ENCODE data around the gene RAG1. TPM values are rescaled to one million over a fixed set of nuclear protein-coding genes. Genes with fewer than 3 reads are reported as not detected.
"Not testable (repeated sequence)": the region's sequence is repeated elsewhere in the genome, so short reads cannot be mapped to it uniquely, and the experiment has no call there.

RAG1 gene
- 0.30 TPM for polyA plus RNA-seq (2013, experiment 1 of 2)
- 0.44 TPM for polyA plus RNA-seq (2013, experiment 2 of 2)

DNA sequence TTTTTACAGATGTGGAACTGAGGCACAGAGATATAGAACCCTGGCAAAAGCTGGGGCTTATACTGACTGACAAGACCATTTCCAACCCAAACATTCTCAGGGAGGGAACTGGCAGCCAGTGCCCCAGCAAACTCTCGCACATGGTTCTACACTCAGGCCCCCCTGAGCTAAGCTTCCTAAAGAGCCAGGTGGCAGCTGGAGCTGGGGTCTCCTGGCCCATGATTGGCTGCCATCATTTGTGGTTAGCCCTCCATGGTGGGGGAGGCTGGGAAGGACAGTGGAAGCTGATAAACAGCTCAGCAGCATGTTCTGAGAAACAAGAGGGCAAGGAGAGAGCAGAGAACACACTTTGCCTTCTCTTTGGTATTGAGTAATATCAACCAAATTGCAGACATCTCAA, at the start of gene RAG1:
Gene RAG1, plus strand, starts transcription at position 314 of the 400 bp plus-strand sequence. CDS start 5,298 bp downstream, outside the sequence.
- H3K4me1 ChIP-seq (ENCODE audit: insufficient read depth, low read length): peaks cover 4% of the 10 kb centered on the region; the same call in 1 of the 2 replicates
- no peak within 1 kb of the TSS for H3K27ac ChIP-seq (ENCODE audit: low read depth, low read length)
- H3K4me3 ChIP-seq (ENCODE audit: low read length): no peak within 1 kb of the TSS
- H3K9me3 ChIP-seq (ENCODE audit: insufficient read depth, low read depth, low read length): no peaks in the 10 kb centered on the region
- peaks cover 8% of the 10 kb centered on the region for H3K27me3 ChIP-seq (ENCODE audit: insufficient read depth, low read length)
- H3K36me3 ChIP-seq (ENCODE audit: insufficient read depth, low read length): no peaks in the 10 kb centered on the region
- 92% methylated on average over 1 of the region's 1 CpG for WGBS
- H3K9ac ChIP-seq (ENCODE audit: low read depth, low read length): no peak within 1 kb of the TSS

DNA sequence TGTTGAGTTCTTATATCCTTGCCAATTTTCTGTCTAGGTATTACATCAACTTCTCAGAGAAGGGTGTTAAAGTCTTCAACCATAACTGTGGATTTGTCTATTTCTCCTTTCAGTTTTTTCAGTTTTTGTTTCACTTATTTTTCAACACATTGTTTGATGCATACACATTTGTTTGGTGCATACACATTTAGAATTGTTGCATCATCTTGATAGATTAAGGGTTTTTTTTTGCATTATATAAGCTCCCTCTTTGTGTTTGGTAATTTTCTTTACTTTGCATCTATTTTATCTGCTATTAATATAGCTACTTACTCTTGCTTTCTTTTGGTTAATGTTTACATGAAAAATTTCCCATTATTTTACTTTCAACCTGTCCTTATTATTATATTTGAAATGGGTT, 37.0 kb upstream of the RAG1 start:
- Histone ChIP-seq H3K9me3 (ENCODE audit: insufficient read depth, low read depth, low read length) (no peaks in the 10 kb centered on the region), H3K36me3 (ENCODE audit: insufficient read depth, low read length) (no peaks in the 10 kb centered on the region)

DNA sequence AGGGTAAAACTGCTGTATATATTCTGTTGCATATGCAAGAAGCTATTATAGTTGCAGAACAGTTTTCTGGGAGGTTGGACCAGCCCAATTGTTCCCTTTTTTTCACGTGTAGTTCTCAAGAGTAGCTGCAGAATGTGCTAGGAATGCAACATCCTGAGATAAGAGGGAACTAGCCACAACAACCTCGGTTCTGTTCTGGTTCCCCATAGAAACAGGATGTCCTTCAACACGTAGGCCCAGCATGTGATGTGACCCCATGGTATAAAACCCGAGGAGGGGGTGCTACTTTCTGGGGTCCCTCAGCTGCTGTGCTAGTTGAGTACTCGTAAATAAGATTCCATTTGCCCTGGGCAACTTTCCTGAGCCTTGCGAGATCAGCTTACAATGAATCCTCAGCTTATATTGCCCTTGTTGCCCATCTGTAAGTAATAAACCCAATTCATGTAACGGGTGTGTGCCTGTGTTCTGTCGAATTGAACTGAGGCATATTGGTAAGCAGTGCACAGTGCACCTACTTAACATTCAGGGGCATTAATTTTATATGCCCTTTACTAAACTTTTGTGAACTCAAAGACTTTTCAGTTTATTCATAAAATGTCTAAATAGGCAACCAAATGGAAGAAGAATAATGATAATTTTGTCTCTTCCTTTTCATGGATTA, 34.7 kb upstream of the RAG1 start:
- H3K27me3 ChIP-seq (ENCODE audit: insufficient read depth, low read length): no peaks in the 10 kb centered on the region
- no peaks in the 10 kb centered on the region for H3K9me3 ChIP-seq (ENCODE audit: insufficient read depth, low read depth, low read length)
- H3K9ac ChIP-seq (ENCODE audit: low read depth, low read length): no peak overlapping the region
- H3K27ac ChIP-seq (ENCODE audit: low read depth, low read length): no peak overlapping the region
- no peak overlapping the region for H3K4me3 ChIP-seq (ENCODE audit: low read length)
- H3K36me3 ChIP-seq (ENCODE audit: insufficient read depth, low read length): no peaks in the 10 kb centered on the region
- H3K4me1 ChIP-seq (ENCODE audit: insufficient read depth, low read length): no peaks in the 10 kb centered on the region
- WGBS: 81% methylated on average over 8 of the region's 8 CpGs

More for the DNA sequence above, 37.0 kb upstream of the RAG1 start:
- Histone ChIP-seq H3K27me3 (ENCODE audit: insufficient read depth, low read length) (no peaks in the 10 kb centered on the region), H3K4me3 (ENCODE audit: low read length) (no peak overlapping the region), H3K27ac (ENCODE audit: low read depth, low read length) (no peak overlapping the region), H3K9ac (ENCODE audit: low read depth, low read length) (no peak overlapping the region), H3K4me1 (ENCODE audit: insufficient read depth, low read length) (no peaks in the 10 kb centered on the region)

DNA sequence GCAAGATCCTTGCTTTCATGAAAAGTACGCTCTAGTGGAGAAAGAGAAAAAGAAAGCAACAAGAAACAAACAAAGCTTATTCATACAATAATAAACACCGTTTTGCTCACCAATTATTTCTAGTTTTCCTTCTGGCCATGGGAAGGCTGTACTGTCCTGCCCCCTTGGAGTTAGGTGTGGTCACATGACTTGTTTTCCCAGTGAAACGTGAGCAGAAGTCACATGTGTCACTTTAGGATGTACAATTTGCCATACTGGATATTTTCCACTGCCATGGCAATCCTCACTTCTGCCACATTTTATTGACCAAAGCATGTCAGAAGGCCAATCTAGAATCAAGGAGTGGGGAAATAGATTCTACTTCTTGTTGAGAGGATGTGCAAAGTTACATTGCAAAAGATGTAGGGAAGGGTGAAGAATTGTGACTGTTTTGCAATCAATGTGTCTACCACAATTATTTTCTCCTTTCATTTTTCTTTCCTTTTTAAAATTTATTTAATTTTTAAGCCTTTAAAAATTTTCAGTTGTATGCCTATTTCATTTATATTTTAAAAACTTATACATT, 33.4 kb upstream of the RAG1 start:
- Histone ChIP-seq H3K9me3 (ENCODE audit: insufficient read depth, low read depth, low read length) (no peaks in the 10 kb centered on the region), H3K27ac (ENCODE audit: low read depth, low read length) (no peak overlapping the region), H3K27me3 (ENCODE audit: insufficient read depth, low read length) (no peaks in the 10 kb centered on the region), H3K9ac (ENCODE audit: low read depth, low read length) (no peak overlapping the region), H3K4me3 (ENCODE audit: low read length) (no peak overlapping the region), H3K36me3 (ENCODE audit: insufficient read depth, low read length) (no peaks in the 10 kb centered on the region), H3K4me1 (ENCODE audit: insufficient read depth, low read length) (no peaks in the 10 kb centered on the region)
- 77% methylated on average over 2 of the region's 3 CpGs for WGBS

DNA sequence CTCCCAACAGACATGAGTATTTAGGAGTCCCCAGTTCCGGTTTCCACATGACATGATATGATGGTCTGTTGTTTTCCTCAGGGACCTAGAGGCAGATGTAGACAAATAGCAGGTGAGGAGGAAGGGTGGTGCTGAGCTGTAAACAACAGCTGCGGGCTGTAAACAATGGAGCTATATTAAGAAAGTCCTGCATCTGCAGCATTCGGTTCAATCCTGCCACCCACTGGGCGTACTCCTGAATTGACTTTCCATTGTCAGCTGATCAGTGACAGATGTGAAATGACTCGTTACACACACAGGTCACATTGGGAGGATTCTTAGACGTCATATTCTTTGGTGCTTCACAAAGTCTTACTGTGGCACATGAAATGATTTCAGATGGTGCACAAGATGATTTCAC, 26.8 kb upstream of the RAG1 start:
- H3K4me1 ChIP-seq (ENCODE audit: insufficient read depth, low read length): no peaks in the 10 kb centered on the region; the same call in 1 of the 2 replicates
- no peak overlapping the region for H3K4me3 ChIP-seq (ENCODE audit: low read length)
- no peaks in the 10 kb centered on the region for H3K36me3 ChIP-seq (ENCODE audit: insufficient read depth, low read length)
- H3K27me3 ChIP-seq (ENCODE audit: insufficient read depth, low read length): 0 out of 2 replicates have a peak, but pooled peaks cover 3% of the 10 kb centered on the region
- 45% methylated on average over 6 of the region's 6 CpGs for WGBS
- H3K9ac ChIP-seq (ENCODE audit: low read depth, low read length): no peak overlapping the region
- H3K9me3 ChIP-seq (ENCODE audit: insufficient read depth, low read depth, low read length): no peaks in the 10 kb centered on the region
- H3K27ac ChIP-seq (ENCODE audit: low read depth, low read length): no peak overlapping the region

DNA sequence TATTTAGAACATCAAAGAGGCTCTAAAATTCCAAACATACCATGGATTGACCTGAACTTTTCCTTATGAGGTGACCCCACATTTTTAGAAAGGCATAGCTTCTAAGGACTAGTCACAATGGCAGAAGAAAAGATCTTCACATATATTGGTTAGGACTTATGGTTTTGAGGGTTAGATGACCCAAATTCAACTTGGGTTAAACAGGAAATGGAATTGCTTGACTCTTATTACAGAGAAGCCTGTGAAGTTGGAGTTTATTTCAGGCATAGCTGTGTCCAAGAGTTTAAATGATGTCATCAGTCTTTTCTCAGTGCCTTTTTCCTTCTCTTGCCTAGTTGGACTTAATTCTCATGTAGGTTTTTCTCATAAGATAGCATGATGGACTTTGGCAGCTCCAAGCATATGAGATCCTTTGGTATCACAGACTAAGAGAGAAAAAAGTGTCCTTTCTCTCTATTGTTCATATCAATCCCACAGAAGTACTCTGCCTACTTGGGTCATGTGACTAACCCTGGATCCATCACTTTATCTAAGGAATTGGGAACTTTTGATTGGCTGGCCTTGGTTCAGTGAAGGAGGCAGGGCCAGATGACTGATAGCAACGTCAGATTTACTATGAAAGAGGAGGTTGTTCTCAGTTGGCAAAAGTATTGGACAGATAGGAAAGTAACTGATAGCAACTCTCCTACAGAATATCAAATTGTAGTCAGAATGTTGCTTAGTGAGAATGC, 17.3 kb upstream of the RAG1 start:
- no peaks in the 10 kb centered on the region for H3K9me3 ChIP-seq (ENCODE audit: insufficient read depth, low read depth, low read length)
- WGBS: 100% methylated on average over 1 of the region's 1 CpG

DNA sequence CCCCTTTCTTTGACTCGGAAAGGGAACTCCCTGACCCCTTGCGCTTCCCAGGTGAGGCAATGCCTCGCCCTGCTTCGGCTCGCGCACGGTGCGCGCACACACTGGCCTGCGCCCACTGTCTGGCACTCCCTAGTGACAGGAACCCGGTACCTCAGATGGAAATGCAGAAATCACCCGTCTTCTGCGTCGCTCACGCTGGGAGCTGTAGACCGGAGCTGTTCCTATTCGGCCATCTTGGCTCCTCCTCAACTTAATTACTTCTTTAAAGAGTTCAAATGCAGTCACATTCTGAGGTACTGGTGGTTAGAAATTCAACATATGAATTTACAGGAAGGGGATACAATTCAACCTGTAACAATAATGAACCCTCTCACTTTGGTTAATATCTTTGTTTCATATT, 10.4 kb upstream of the RAG1 start:
- H3K9me3 ChIP-seq (ENCODE audit: insufficient read depth, low read depth, low read length); H3K27ac ChIP-seq (ENCODE audit: low read depth, low read length); H3K4me1 ChIP-seq (ENCODE audit: insufficient read depth, low read length); H3K27me3 ChIP-seq (ENCODE audit: insufficient read depth, low read length); H3K4me3 ChIP-seq (ENCODE audit: low read length); H3K9ac ChIP-seq (ENCODE audit: low read depth, low read length); H3K36me3 ChIP-seq (ENCODE audit: insufficient read depth, low read length): not testable (repeated sequence)
- 89% methylated on average over 16 of the region's 17 CpGs for WGBS

More for the DNA sequence above, 17.3 kb upstream of the RAG1 start:
- Histone ChIP-seq H3K27ac (ENCODE audit: low read depth, low read length) (no peak overlapping the region), H3K9ac (ENCODE audit: low read depth, low read length) (no peak overlapping the region), H3K4me1 (ENCODE audit: insufficient read depth, low read length) (no peaks in the 10 kb centered on the region), H3K4me3 (ENCODE audit: low read length) (no peak overlapping the region), H3K27me3 (ENCODE audit: insufficient read depth, low read length) (no peaks in the 10 kb centered on the region), H3K36me3 (ENCODE audit: insufficient read depth, low read length) (no peaks in the 10 kb centered on the region)

DNA sequence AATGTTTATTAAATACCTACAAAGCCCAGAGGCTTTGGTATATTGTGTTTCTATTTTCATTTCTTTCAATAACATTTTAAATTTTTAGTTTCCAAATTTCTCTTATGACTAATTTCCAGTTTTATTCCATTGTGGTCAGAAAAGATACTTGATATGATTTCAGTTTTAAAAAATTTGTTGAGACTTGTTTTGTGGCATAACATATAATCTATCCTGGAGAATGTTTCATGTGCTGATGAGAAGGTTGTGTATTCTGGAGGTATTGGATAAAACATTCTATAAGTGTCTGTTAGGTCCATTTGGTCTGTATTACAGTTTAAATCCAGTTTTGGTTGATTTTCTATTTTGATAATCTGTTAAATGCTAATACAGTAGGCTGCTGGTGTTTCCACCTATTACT, 9.8 kb upstream of the RAG1 start:
- no peaks in the 10 kb centered on the region for H3K36me3 ChIP-seq (ENCODE audit: insufficient read depth, low read length)
- H3K4me1 ChIP-seq (ENCODE audit: insufficient read depth, low read length): no peaks in the 10 kb centered on the region
- no peak overlapping the region for H3K27ac ChIP-seq (ENCODE audit: low read depth, low read length)
- no peaks in the 10 kb centered on the region for H3K27me3 ChIP-seq (ENCODE audit: insufficient read depth, low read length)
- H3K9me3 ChIP-seq (ENCODE audit: insufficient read depth, low read depth, low read length): no peaks in the 10 kb centered on the region
- no peak overlapping the region for H3K9ac ChIP-seq (ENCODE audit: low read depth, low read length)
- H3K4me3 ChIP-seq (ENCODE audit: low read length): no peak overlapping the region

DNA sequence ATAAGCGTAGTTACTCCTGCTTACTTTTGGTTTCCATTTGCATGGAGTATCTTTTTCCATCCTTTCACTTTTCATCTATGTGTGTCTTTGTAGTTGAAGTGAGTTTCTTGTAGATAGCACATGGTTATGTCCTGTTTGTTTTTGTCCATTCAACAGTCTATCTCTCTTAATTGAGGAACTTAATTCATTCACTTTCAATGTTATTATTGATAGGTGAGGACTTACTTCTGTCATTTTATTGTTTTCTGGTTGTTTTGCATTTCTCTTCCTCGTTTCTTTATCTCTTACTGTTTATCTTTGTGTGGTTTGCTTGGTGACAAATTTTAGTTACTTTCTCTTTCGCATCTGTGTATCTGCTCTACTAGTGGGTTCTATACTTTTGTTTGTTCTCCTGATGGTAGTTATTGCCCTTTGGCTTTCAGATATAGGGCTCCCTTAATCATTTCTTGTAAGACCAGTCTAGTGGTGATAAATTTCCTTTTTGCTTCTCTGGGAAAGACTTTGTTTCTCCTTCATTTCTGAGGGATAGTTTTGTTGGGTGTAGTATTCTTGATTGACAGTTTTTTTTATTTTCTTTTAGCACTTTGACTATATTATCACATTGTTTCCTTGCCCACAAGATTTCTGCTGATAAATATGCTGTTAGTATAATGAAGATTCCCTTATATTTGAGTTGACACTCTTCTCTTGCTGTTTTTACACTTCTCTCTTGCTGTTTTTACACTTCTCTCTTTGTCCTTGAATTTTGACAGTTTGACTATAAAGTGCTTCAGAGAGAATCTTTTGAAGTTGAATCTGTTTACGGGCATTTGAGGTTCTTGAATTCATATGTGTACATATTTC, 9.0 kb upstream of the RAG1 start:
- H3K27me3 ChIP-seq (ENCODE audit: insufficient read depth, low read length): no peaks in the 10 kb centered on the region
- H3K4me1 ChIP-seq (ENCODE audit: insufficient read depth, low read length): no peaks in the 10 kb centered on the region
- H3K9ac ChIP-seq (ENCODE audit: low read depth, low read length): no peak overlapping the region
- H3K4me3 ChIP-seq (ENCODE audit: low read length): no peak overlapping the region
- no peaks in the 10 kb centered on the region for H3K36me3 ChIP-seq (ENCODE audit: insufficient read depth, low read length)
- H3K9me3 ChIP-seq (ENCODE audit: insufficient read depth, low read depth, low read length): no peaks in the 10 kb centered on the region
- WGBS: 100% methylated on average over 2 of the region's 4 CpGs
- no peak overlapping the region for H3K27ac ChIP-seq (ENCODE audit: low read depth, low read length)

DNA sequence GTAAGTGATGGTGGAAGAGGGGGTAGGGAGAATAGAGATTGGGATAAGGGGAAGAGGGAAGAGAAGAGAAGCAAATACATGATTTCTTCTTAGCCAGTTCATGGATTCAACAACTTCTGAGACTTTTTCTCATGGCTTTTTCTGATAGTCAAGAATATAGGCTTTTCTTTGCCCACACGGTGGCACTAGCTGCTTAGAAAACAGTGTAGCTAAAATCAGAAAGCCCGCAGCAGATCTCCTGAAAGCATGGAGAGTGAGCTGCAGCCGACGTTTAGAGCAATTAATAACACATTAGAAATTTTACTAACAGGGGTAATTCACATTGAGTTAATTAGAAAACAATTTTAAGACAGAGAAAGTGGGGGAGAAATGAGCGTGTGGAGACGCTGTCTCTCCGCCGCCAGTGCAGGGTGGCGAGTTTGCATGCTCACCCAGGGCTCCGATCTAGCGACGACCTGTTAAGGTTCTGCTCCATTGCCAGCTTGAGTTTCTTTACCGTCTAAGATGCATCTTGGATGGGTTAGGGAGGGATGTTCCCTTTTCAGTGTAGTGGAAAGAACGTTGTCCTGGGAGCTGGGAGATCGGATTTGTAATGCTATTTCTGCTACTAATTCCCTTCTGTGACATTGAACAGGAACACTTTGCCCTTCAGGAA, 3.3 kb upstream of the RAG1 start:
- Histone ChIP-seq H3K4me3 (ENCODE audit: low read length) (peak overlapping the region; percentile 46), H3K9ac (ENCODE audit: low read depth, low read length) (peak overlapping the region; percentile 12; the same call in 1 of the 2 replicates)

More for the DNA sequence above, 3.3 kb upstream of the RAG1 start:
- 25% methylated on average over 15 of the region's 15 CpGs for WGBS
- no peaks in the 10 kb centered on the region for H3K9me3 ChIP-seq (ENCODE audit: insufficient read depth, low read depth, low read length)
- peaks cover 4% of the 10 kb centered on the region; the same call in 1 of the 2 replicates for H3K4me1 ChIP-seq (ENCODE audit: insufficient read depth, low read length)
- H3K27me3 ChIP-seq (ENCODE audit: insufficient read depth, low read length): peaks cover 8% of the 10 kb centered on the region
- no peak overlapping the region for H3K27ac ChIP-seq (ENCODE audit: low read depth, low read length)
- H3K36me3 ChIP-seq (ENCODE audit: insufficient read depth, low read length): no peaks in the 10 kb centered on the region

All from HUES64 (cell line).